ENCODE data around the gene LYL1. TPM values are rescaled to one million over a fixed set of nuclear protein-coding genes. Genes with fewer than 3 reads are reported as not detected.

The LYL1 gene
- total and polyA plus RNA-seq, 4 donors: 0.35 to 69.7 (median 2.3) TPM

- DNase-seq (ENCODE audit: low spot score): no peak
- Histone ChIP-seq H3K9ac (ENCODE audit: low read depth in 1 of 2, low read length in 2 of 2) (peak overlapping the region; percentile 22), H3K36me3 (ENCODE audit: control insufficient read depth in 4 of 4, insufficient read depth in 3 of 4, low read depth in 1 of 4, low read length in 3 of 4) (no peaks in the 10 kb centered on the region), H3K27me3 (ENCODE audit: control insufficient read depth in 4 of 4, insufficient read depth in 4 of 4, low read length in 3 of 4) (no peaks in the 10 kb centered on the region), H3K4me3 (ENCODE audit: low read depth in 1 of 3, low read length in 3 of 3) (peak overlapping the region in 2 of 3 donors; percentile 20 to 36), H3K9me3 (ENCODE audit: control insufficient read depth in 4 of 4, low read length in 3 of 4) (no peaks in the 10 kb centered on the region), H3K4me1 (ENCODE audit: control insufficient read depth in 4 of 4, insufficient read depth in 4 of 4, low read length in 3 of 4) (peaks cover 5 to 26% (median 15%) of the 10 kb centered on the region in 4 donors), H3K27ac (ENCODE audit: low read depth in 1 of 2, low read length in 2 of 2) (peak overlapping the region; percentile 70 to 85)
- WGBS: 51% methylated on average over 7 of the region's 7 CpGs
- TF ChIP-seq NR2F2 (IDR thresholded peaks at IDR 0.05): no peak
- TF ChIP-seq HNF4A (conservative IDR thresholded peaks at IDR 0.05): peak; percentile 41 to 62
Measured at GRCh38 chr19:13101590-13102415, 855 bp downstream of the LYL1 start.

- H3K27ac ChIP-seq (ENCODE audit: low read depth in 1 of 2, low read length in 2 of 2): peak overlapping the region; percentile 20 to 56
- TF ChIP-seq ATF3 (IDR thresholded peaks at IDR 0.05) (no peak), TAF1 (conservative IDR thresholded peaks at IDR 0.05) (no peak), RAD21 (IDR thresholded peaks at IDR 0.05) (peak; percentile 25 to 37)
- DNase-seq (ENCODE audit: low spot score): no peak
- H3K4me3 ChIP-seq (ENCODE audit: low read depth in 1 of 3, low read length in 3 of 3): peak overlapping the region in 1 of 3 donors; percentile 20
- no peak overlapping the region for H3K9ac ChIP-seq (ENCODE audit: low read depth in 1 of 2, low read length in 2 of 2)
- peaks cover 10 to 29% (median 22%) of the 10 kb centered on the region in 4 donors for H3K4me1 ChIP-seq (ENCODE audit: control insufficient read depth in 4 of 4, insufficient read depth in 4 of 4, low read length in 3 of 4)
- peaks cover 0 to 1% (median 0%) of the 10 kb centered on the region in 4 donors for H3K36me3 ChIP-seq (ENCODE audit: control insufficient read depth in 4 of 4, insufficient read depth in 3 of 4, low read depth in 1 of 4, low read length in 3 of 4)
- H3K9me3 ChIP-seq (ENCODE audit: control insufficient read depth in 4 of 4, low read length in 3 of 4): no peaks in the 10 kb centered on the region
- 60% methylated on average over 18 of the region's 18 CpGs for WGBS
- no peaks in the 10 kb centered on the region for H3K27me3 ChIP-seq (ENCODE audit: control insufficient read depth in 4 of 4, insufficient read depth in 4 of 4, low read length in 3 of 4)
Measured at GRCh38 chr19:13100841-13101589, 1.6 kb downstream of the LYL1 start.

- peaks cover 0 to 5% (median 0%) of the 10 kb centered on the region in 4 donors for H3K36me3 ChIP-seq (ENCODE audit: control insufficient read depth in 4 of 4, insufficient read depth in 3 of 4, low read depth in 1 of 4, low read length in 3 of 4)
- no peak for DNase-seq (ENCODE audit: low spot score)
- H3K4me1 ChIP-seq (ENCODE audit: control insufficient read depth in 4 of 4, insufficient read depth in 4 of 4, low read length in 3 of 4): peaks cover 12 to 32% (median 23%) of the 10 kb centered on the region in 4 donors
- no peaks in the 10 kb centered on the region for H3K27me3 ChIP-seq (ENCODE audit: control insufficient read depth in 4 of 4, insufficient read depth in 4 of 4, low read length in 3 of 4)
- 78% methylated on average over 12 of the region's 12 CpGs for WGBS
- peak overlapping the region in 1 of 2 donors; percentile 47 for H3K9ac ChIP-seq (ENCODE audit: low read depth in 1 of 2, low read length in 2 of 2)
- peak overlapping the region; percentile 87 to 91 for H3K27ac ChIP-seq (ENCODE audit: low read depth in 1 of 2, low read length in 2 of 2)
- no peak overlapping the region for H3K4me3 ChIP-seq (ENCODE audit: low read depth in 1 of 3, low read length in 3 of 3)
- no peaks in the 10 kb centered on the region for H3K9me3 ChIP-seq (ENCODE audit: control insufficient read depth in 4 of 4, low read length in 3 of 4)
- TF ChIP-seq EGR1 (IDR thresholded peaks at IDR 0.05; ENCODE audit: low read depth in 2 of 2) (no peak), YY1 (IDR thresholded peaks at IDR 0.05) (no peak), CTCF (IDR thresholded peaks at IDR 0.05; ENCODE audit: low read depth, low read length, missing input control) (no peak), TAF1 (conservative IDR thresholded peaks at IDR 0.05) (no peak), JUND (IDR thresholded peaks at IDR 0.05) (no peak), RXRA (IDR thresholded peaks at IDR 0.05) (no peak), HNF4A (conservative IDR thresholded peaks at IDR 0.05) (no peak), SP1 (IDR thresholded peaks at IDR 0.05) (no peak), FOXA2 (IDR thresholded peaks at IDR 0.05) (no peak), GABPA (IDR thresholded peaks at IDR 0.05 in 1 of 2, conservative IDR thresholded peaks at IDR 0.05 in 1 of 2) (no peak), FOXA1 (IDR thresholded peaks at IDR 0.05) (no peak), NR2F2 (IDR thresholded peaks at IDR 0.05) (no peak), REST (IDR thresholded peaks at IDR 0.05) (no peak), RAD21 (IDR thresholded peaks at IDR 0.05) (no peak), HNF4G (IDR thresholded peaks at IDR 0.05) (no peak)
- TF ChIP-seq, protein P1, sequence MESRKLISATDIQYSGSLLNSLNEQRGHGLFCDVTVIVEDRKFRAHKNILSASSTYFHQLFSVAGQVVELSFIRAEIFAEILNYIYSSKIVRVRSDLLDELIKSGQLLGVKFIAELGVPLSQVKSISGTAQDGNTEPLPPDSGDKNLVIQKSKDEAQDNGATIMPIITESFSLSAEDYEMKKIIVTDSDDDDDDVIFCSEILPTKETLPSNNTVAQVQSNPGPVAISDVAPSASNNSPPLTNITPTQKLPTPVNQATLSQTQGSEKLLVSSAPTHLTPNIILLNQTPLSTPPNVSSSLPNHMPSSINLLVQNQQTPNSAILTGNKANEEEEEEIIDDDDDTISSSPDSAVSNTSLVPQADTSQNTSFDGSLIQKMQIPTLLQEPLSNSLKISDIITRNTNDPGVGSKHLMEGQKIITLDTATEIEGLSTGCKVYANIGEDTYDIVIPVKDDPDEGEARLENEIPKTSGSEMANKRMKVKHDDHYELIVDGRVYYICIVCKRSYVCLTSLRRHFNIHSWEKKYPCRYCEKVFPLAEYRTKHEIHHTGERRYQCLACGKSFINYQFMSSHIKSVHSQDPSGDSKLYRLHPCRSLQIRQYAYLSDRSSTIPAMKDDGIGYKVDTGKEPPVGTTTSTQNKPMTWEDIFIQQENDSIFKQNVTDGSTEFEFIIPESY (IDR thresholded peaks at IDR 0.05): no peak
- TF ChIP-seq, protein P2, sequence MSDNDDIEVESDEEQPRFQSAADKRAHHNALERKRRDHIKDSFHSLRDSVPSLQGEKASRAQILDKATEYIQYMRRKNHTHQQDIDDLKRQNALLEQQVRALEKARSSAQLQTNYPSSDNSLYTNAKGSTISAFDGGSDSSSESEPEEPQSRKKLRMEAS (IDR thresholded peaks at IDR 0.05): no peak
Measured at GRCh38 chr19:13100031-13100588, 2.5 kb downstream of the LYL1 start.
